Suprapubic skin (tissue), 3 donors: Measurements from ENCODE around the gene COL8A1.

Experiments
- EP300 ChIP-seq: sonication (generic); formaldehyde crosslinking; IDR thresholded peaks from one replicate; pipeline ENCODE4 v1.6.1; 2017; ENCODE audit warnings: antibody characterized with exemption
- POLR2A ChIP-seq, 2 donors: fragments of 450-650 bp; IDR thresholded peaks; one replicate each; pipeline ENCODE4 v1.6.1; 2017; ENCODE audit warnings: antibody characterized with exemption in 2 of 2, mild to moderate bottlenecking in 2 of 2, moderate library complexity in 2 of 2
- TF ChIP-seq, protein P1 (sequence below), 2 donors: fragments of 200-600 bp in 1 of 2; fragments of 450-650 bp in 1 of 2; sonication (generic) in 1 of 2; IDR thresholded peaks; one replicate each; pipeline ENCODE4 v1.5.1; 2016 to 2019; ENCODE audit warnings: antibody characterized with exemption in 2 of 2, mild to moderate bottlenecking in 1 of 2, moderate library complexity in 1 of 2

DNA sequence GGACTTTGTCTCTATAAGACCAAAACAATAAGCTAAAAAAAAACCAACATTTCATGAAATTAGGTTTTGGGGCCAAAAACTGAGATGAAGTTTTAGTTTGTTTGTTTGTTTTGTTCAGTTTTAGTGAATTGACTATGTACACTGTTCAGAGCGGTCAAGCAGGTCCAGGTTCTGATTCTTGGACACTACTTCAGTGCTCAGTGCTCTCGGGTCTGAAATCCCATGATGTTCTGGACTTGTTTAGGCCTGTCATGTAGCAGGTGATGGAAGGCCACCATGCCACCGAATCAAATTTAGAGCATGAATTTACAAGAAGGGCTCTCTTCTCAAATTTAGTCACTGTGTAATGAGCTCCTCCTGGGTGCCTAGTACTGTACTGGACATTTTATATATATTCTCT lies 45.5 kb downstream of the COL8A1 start:
- TF ChIP-seq POLR2A (IDR thresholded peaks at IDR 0.05) (no peak), EP300 (no peak)
- TF ChIP-seq, protein P1, sequence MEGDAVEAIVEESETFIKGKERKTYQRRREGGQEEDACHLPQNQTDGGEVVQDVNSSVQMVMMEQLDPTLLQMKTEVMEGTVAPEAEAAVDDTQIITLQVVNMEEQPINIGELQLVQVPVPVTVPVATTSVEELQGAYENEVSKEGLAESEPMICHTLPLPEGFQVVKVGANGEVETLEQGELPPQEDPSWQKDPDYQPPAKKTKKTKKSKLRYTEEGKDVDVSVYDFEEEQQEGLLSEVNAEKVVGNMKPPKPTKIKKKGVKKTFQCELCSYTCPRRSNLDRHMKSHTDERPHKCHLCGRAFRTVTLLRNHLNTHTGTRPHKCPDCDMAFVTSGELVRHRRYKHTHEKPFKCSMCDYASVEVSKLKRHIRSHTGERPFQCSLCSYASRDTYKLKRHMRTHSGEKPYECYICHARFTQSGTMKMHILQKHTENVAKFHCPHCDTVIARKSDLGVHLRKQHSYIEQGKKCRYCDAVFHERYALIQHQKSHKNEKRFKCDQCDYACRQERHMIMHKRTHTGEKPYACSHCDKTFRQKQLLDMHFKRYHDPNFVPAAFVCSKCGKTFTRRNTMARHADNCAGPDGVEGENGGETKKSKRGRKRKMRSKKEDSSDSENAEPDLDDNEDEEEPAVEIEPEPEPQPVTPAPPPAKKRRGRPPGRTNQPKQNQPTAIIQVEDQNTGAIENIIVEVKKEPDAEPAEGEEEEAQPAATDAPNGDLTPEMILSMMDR (IDR thresholded peaks at IDR 0.05): no peak
